HG03139 (cell line): ENCODE results near the gene PANK3.
A peak's percentile ranks its signal among the peaks of the same experiment; 100 is the strongest.
"Not testable (repeated sequence)": the region's sequence is repeated elsewhere in the genome, so short reads cannot be mapped to it uniquely, and the experiment has no call there.

Experiments
- ATAC-seq: cut with Tn5 transposase; IDR thresholded peaks from one replicate; pipeline ENCODE4 v1.9.1; 2021; ENCODE audit not compliant: unreplicated experiment

PANK3 gene

GRCh38 chr5:168596122-168596521 is 17.0 kb upstream of the PANK3 start:
- not testable (repeated sequence) for ATAC-seq

GRCh38 chr5:168592014-168592368 is 12.8 kb upstream of the PANK3 start:
- no peak for ATAC-seq

- no peak for ATAC-seq
Observed at GRCh38 chr5:168591302-168592013, 12.3 kb upstream of the PANK3 start.

GRCh38 chr5:168590666-168591065 is 11.5 kb upstream of the PANK3 start:
- ATAC-seq, result no peak

- no peak for ATAC-seq
Observed at GRCh38 chr5:168587987-168588386, 8.8 kb upstream of the PANK3 start.

- no peak for ATAC-seq
Observed at GRCh38 chr5:168585119-168585856, 6.1 kb upstream of the PANK3 start.

- ATAC-seq, result peak; percentile 16
Observed at GRCh38 chr5:168583742-168584482, 4.7 kb upstream of the PANK3 start.

- not testable (repeated sequence) for ATAC-seq
Observed at GRCh38 chr5:168580814-168581469, 1.8 kb upstream of the PANK3 start.

GRCh38 chr5:168580227-168580508 is 1.0 kb upstream of the PANK3 start:
- ATAC-seq, result no peak

- peak; percentile 95 for ATAC-seq
Observed at GRCh38 chr5:168579488-168580226, 489 bp upstream of the PANK3 start.

GRCh38 chr5:168578006-168578405 is 1.2 kb downstream of the PANK3 start:
- no peak for ATAC-seq

- no peak for ATAC-seq
Observed at GRCh38 chr5:168575391-168576372, 3.5 kb downstream of the PANK3 start.

GRCh38 chr5:168574156-168574555 is 5.0 kb downstream of the PANK3 start:
- ATAC-seq, result not testable (repeated sequence)

- ATAC-seq, result not testable (repeated sequence)
Observed at GRCh38 chr5:168573663-168574062, 5.5 kb downstream of the PANK3 start.

GRCh38 chr5:168570490-168571328 is 8.5 kb downstream of the PANK3 start:
- no peak for ATAC-seq

GRCh38 chr5:168568738-168569137 is 10.4 kb downstream of the PANK3 start:
- ATAC-seq, result no peak

GRCh38 chr5:168563959-168564358 is 15.2 kb downstream of the PANK3 start:
- no peak for ATAC-seq

GRCh38 chr5:168562279-168562678 is 16.9 kb downstream of the PANK3 start:
- ATAC-seq, result no peak

GRCh38 chr5:168557389-168557788 is 21.8 kb downstream of the PANK3 start:
- ATAC-seq, result no peak
